HCT116 (cell line): ENCODE measurements around the gene CHST15. TPM values are rescaled to one million over a fixed set of nuclear protein-coding genes. Genes with fewer than 3 reads are reported as not detected.

Experiments
- ATAC-seq: fragments of 200-7000 bp; cut with Tn5 transposase; 2 replicates; pipeline ENCODE4 v1.9.1; 2020; ENCODE audit warnings: mild to moderate bottlenecking, moderate library complexity
- BruUV-seq: library from RNA; stranded (reverse); fragments of 400-500 nt; replicated peaks from 2 replicates; lab custom pipeline; 2021; lab: Mats Ljungman, UMichigan
- CTCF ChIA-PET: fragments of 300-600 bp; sonication (Branson Sonifier 250); formaldehyde crosslinking; loops from one replicate; lab custom pipeline; 2021; ENCODE audit warnings: antibody characterized with exemption; lab: Charles Lee
- POLR2A ChIA-PET: fragments of 300-600, 350-600 bp; sonication (Branson Sonifier 250); formaldehyde crosslinking; loops from one replicate; lab custom pipeline; 2021; ENCODE audit warnings: antibody characterized with exemption; lab: Charles Lee
- RAD21 ChIA-PET, 2 experiments: fragments of 300-600 bp; sonication (Branson Sonifier 250); formaldehyde crosslinking; loops; one replicate each; lab custom pipeline; 2023; ENCODE audit warnings: low total read pairs in 2 of 2; ENCODE audit not compliant: uncharacterized antibody in 2 of 2, unreplicated experiment in 2 of 2, low non-redundant PET in 1 of 2; lab: Charles Lee
- DNase-seq: peaks from one replicate; pipeline ENCODE4 v3.0.0-alpha.2; 2010; ENCODE audit warnings: low read depth, low spot score
- H2AFZ ChIP-seq: fragments of 200-600 bp; shearing (Covaris generic), sonication (generic); 2 replicates; pipeline ENCODE4 v1.6.1; 2017; ENCODE audit warnings: low read depth, mixed run types, mixed read lengths, antibody characterized with exemption, low read length; ENCODE audit not compliant: poor library complexity, severe bottlenecking
- H3K27ac ChIP-seq: 2 replicates; pipeline ENCODE4 v1.5.1; 2012; ENCODE audit warnings: low read depth, low read length
- H3K27me3 ChIP-seq: fragments of 200-600 bp; sonication (generic); 2 replicates; pipeline ENCODE4 v1.6.1; 2016; ENCODE audit warnings: mixed run types, low read length, mixed read lengths; ENCODE audit not compliant: insufficient read depth
- H3K36me3 ChIP-seq, 2 experiments: fragments of 200-500 bp in 1 of 2; fragments of 200-600 bp in 1 of 2; sonication (Bioruptor generic) in 1 of 2; sonication (generic) in 1 of 2; 2 replicates each; pipeline versions ENCODE4 v1.5.1 to v1.6.1; 2014 to 2016; ENCODE audit warnings: low read length in 2 of 2, inconsistent platforms in 1 of 2, mixed read lengths in 1 of 2, mixed run types in 1 of 2; ENCODE audit not compliant: insufficient read depth in 2 of 2, control insufficient read depth in 1 of 2
- H3K4me1 ChIP-seq, 2 experiments: fragments of 200-600 bp in 1 of 2; sonication (generic) in 1 of 2; 2 replicates each; pipeline versions ENCODE4 v1.5.1 to v1.6.1; 2012 to 2017; ENCODE audit warnings: low read length in 2 of 2, inconsistent platforms in 1 of 2, mild to moderate bottlenecking in 1 of 2, mixed read lengths in 1 of 2, mixed run types in 1 of 2, moderate library complexity in 1 of 2; ENCODE audit not compliant: insufficient read depth in 2 of 2, control insufficient read depth in 1 of 2
- H3K4me2 ChIP-seq: fragments of 200-600 bp; sonication (generic); 2 replicates; pipeline ENCODE4 v1.6.1; 2017; ENCODE audit warnings: mixed run types, low read length, mixed read lengths
- H3K4me3 ChIP-seq, 2 experiments: fragments of 200-600 bp in 1 of 2; sonication (generic) in 1 of 2; replicated peaks in 1 of 2; 2 replicates each; pipeline ENCODE4 v1.5.1; 2011 to 2016; ENCODE audit warnings: low read length in 2 of 2, control low read depth in 1 of 2, low read depth in 1 of 2, mild to moderate bottlenecking in 1 of 2, mixed read lengths in 1 of 2, mixed run types in 1 of 2
- H3K79me2 ChIP-seq: fragments of 200-600 bp; sonication (generic); 2 replicates; pipeline ENCODE4 v1.6.1; 2017; ENCODE audit warnings: mild to moderate bottlenecking, mixed run types, low read length, moderate library complexity, mixed read lengths; ENCODE audit not compliant: insufficient read depth
- H3K9ac ChIP-seq: fragments of 200-600 bp; sonication (generic); 2 replicates; pipeline ENCODE4 v1.6.1; 2016; ENCODE audit warnings: low read length, mixed read lengths
- H3K9me2 ChIP-seq: fragments of 200-600 bp; sonication (generic), shearing (Covaris generic); 2 replicates; pipeline ENCODE4 v1.6.1; 2017; ENCODE audit warnings: mixed run types, mild to moderate bottlenecking, moderate library complexity; ENCODE audit not compliant: insufficient read depth
- H3K9me3 ChIP-seq, 2 experiments: fragments of 200-500 bp in 1 of 2; fragments of 200-600 bp in 1 of 2; sonication (Bioruptor generic) in 1 of 2; sonication (generic) in 1 of 2; 2 replicates each; pipeline ENCODE4 v1.6.1; 2014 to 2017; ENCODE audit warnings: low read length in 2 of 2, mixed read lengths in 2 of 2, inconsistent platforms in 1 of 2, low read depth in 1 of 2, mild to moderate bottlenecking in 1 of 2, mixed run types in 1 of 2, moderate library complexity in 1 of 2; ENCODE audit not compliant: control insufficient read depth in 1 of 2, insufficient read depth in 1 of 2
- H4K20me1 ChIP-seq: fragments of 200-600 bp; sonication (generic), shearing (Covaris generic); 2 replicates; pipeline ENCODE4 v1.6.1; 2017; ENCODE audit warnings: mixed run types, mild to moderate bottlenecking, moderate library complexity; ENCODE audit not compliant: insufficient read depth
- ATF3 ChIP-seq: IDR thresholded peaks from 2 replicates; pipeline ENCODE4 v1.6.1; 2012
- CBX3 ChIP-seq: IDR thresholded peaks from 2 replicates; pipeline ENCODE4 v1.6.1; 2012; ENCODE audit warnings: low read depth
- CEBPB ChIP-seq: IDR thresholded peaks from 2 replicates; pipeline ENCODE4 v1.6.1; 2012; ENCODE audit warnings: low read depth
- CTCF ChIP-seq, 3 experiments: fragments of 200-600 bp in 1 of 3; sonication (generic) in 1 of 3; IDR thresholded peaks in 2 of 3; conservative IDR thresholded peaks in 1 of 3; 2 replicates each; pipeline ENCODE4 v1.5.1; 2012 to 2017; ENCODE audit warnings: low read depth in 2 of 3, low read length in 2 of 3, antibody characterized with exemption in 1 of 3, borderline replicate concordance in 1 of 3, control low read depth in 1 of 3, mild to moderate bottlenecking in 1 of 3, mixed read lengths in 1 of 3, mixed run types in 1 of 3, moderate library complexity in 1 of 3; ENCODE audit not compliant: insufficient read depth in 1 of 3
- EGR1 ChIP-seq: IDR thresholded peaks from 2 replicates; pipeline ENCODE4 v1.6.1; 2012; ENCODE audit warnings: low read depth
- ELF1 ChIP-seq: IDR thresholded peaks from 2 replicates; pipeline ENCODE4 v1.6.1; 2012; ENCODE audit warnings: low read depth, borderline replicate concordance
- EZH2 ChIP-seq: fragments of 200-600 bp; sonication (generic); IDR thresholded peaks from 2 replicates; pipeline ENCODE4 v1.6.1; 2017; ENCODE audit warnings: antibody characterized with exemption, mixed run types
- FOSL1 ChIP-seq: IDR thresholded peaks from 2 replicates; pipeline ENCODE4 v1.6.1; 2012; ENCODE audit warnings: low read depth
- JUND ChIP-seq: IDR thresholded peaks from 2 replicates; pipeline ENCODE4 v1.6.1; 2012
- POLR2A ChIP-seq: IDR thresholded peaks from 2 replicates; pipeline ENCODE4 v1.7.0; 2011; ENCODE audit warnings: borderline replicate concordance; ENCODE audit not compliant: insufficient read depth, insufficient read length; ENCODE audit errors: extremely low read depth
- POLR2AphosphoS5 ChIP-seq: IDR thresholded peaks from 2 replicates; pipeline ENCODE4 v1.6.1; 2011; ENCODE audit warnings: mild to moderate bottlenecking, low read depth, low read length, moderate library complexity
- REST ChIP-seq: IDR thresholded peaks from 2 replicates; pipeline ENCODE4 v1.6.1; 2012; ENCODE audit warnings: low read depth
- SIN3A ChIP-seq: IDR thresholded peaks from 2 replicates; pipeline ENCODE4 v1.6.1; 2012; ENCODE audit warnings: low read depth
- SP1 ChIP-seq: IDR thresholded peaks from 2 replicates; pipeline ENCODE4 v1.6.1; 2012; ENCODE audit warnings: low read depth
- SRF ChIP-seq: IDR thresholded peaks from 2 replicates; pipeline ENCODE4 v1.6.1; 2012; ENCODE audit warnings: low read depth
- YY1 ChIP-seq: IDR thresholded peaks from 2 replicates; pipeline ENCODE4 v1.6.1; 2011; ENCODE audit warnings: low read length, low read depth, moderate library complexity, mild to moderate bottlenecking; ENCODE audit not compliant: insufficient replicate concordance; ENCODE audit errors: extremely low read depth
- ZBTB33 ChIP-seq: IDR thresholded peaks from 2 replicates; pipeline ENCODE4 v1.6.1; 2011; ENCODE audit warnings: mild to moderate bottlenecking, low read length, moderate library complexity; ENCODE audit not compliant: insufficient replicate concordance; ENCODE audit errors: extremely low read depth
- ZFX ChIP-seq: fragments of 450-650 bp; IDR thresholded peaks from 2 replicates; pipeline ENCODE4 v1.6.1; 2017
- intact Hi-C: fragments of 100-400 bp; cut with micrococcal nuclease; formaldehyde crosslinking; loops from 2 replicates; pipeline ENCODE4 v1.10.0; 2022
- total RNA-seq: library from RNA; stranded (reverse); gene quantifications from one replicate; pipeline ENCODE4 v1.2.1, GENCODE V29; 2021; ENCODE audit not compliant: unreplicated experiment
- TF ChIP-seq, protein P1 (sequence below): IDR thresholded peaks from 2 replicates; pipeline ENCODE4 v1.6.1; 2012

CHST15 gene
- total RNA-seq, 1 experiment from 2014 or later = 47.2 TPM

DNA sequence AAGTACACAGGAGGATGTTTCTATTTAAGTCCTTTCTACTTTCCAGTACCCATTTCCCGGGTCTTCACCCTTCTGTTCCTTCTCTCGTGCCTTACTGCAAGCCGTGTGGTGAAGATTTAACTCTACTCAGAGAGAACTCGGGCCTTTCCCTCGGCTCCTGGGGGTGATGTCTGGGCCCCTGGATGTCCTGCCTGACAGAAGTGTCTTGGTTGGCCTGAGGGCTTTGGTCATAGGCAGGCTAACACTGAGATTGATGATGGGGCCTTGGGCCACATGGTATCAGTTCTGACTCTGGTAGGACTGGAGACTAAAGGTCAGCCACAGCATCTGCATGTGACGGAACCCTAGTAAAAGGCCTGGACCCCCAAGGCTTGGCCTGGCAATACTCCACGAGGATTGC, 80.4 kb downstream of the CHST15 start:
- ChIA-PET RAD21 (no interaction called here), CTCF (no interaction called here), POLR2A (no interaction called here)
- ATAC-seq (no peak), DNase-seq (no peak)
- Histone ChIP-seq H3K9ac (no peak overlapping the region), H3K79me2 (no peaks in the 10 kb centered on the region), H3K27ac (no peak overlapping the region), H3K4me3 (no peak overlapping the region), H3K36me3 (peaks cover 8 to 31% of the 10 kb centered on the region in 2 experiments; a peak in 3 of 4 replicates), H3K4me1 (peaks cover 0 to 8% of the 10 kb centered on the region in 2 experiments; a peak in 2 of 4 replicates), H2AFZ (no peak overlapping the region), H4K20me1 (no peaks in the 10 kb centered on the region), H3K9me2 (no peaks in the 10 kb centered on the region), H3K4me2 (no peak overlapping the region), H3K27me3 (no peaks in the 10 kb centered on the region), H3K9me3 (no peaks in the 10 kb centered on the region)
- intact Hi-C loops = no loop called here
- no TSS peak for BruUV-seq
- no peak for TF ChIP-seq SRF
- no peak for TF ChIP-seq POLR2AphosphoS5
- no peak for TF ChIP-seq EGR1
- TF ChIP-seq JUND = no peak
- no peak for TF ChIP-seq CEBPB
- no peak for TF ChIP-seq EZH2
- no peak for TF ChIP-seq ATF3
- no peak for TF ChIP-seq ZFX
- no peak for TF ChIP-seq SP1
- TF ChIP-seq CBX3 = no peak
- TF ChIP-seq, protein P1, sequence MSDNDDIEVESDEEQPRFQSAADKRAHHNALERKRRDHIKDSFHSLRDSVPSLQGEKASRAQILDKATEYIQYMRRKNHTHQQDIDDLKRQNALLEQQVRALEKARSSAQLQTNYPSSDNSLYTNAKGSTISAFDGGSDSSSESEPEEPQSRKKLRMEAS = no peak
- TF ChIP-seq ELF1 = no peak
- no peak for TF ChIP-seq REST
- TF ChIP-seq CTCF (IDR thresholded peaks at IDR 0.05 in 2 of 3, conservative IDR thresholded peaks at IDR 0.05 in 1 of 3; ENCODE audit: borderline replicate concordance in 1 of 3, insufficient read depth in 1 of 3, low read depth in 2 of 3, low read length in 2 of 3) = no peak
- TF ChIP-seq YY1 = no peak
- TF ChIP-seq FOSL1 = no peak
- no peak for TF ChIP-seq SIN3A
- TF ChIP-seq ZBTB33 = no peak
- no peak for TF ChIP-seq POLR2A
